GM12872 (cell line): ENCODE measurements around the gene OR4X1.

ENCODE experiments used
- CTCF ChIP-seq: IDR thresholded peaks from 3 replicates; pipeline ENCODE4 v1.5.1; 2011; ENCODE audit warnings: low read depth, mild to moderate bottlenecking, low read length, moderate library complexity; ENCODE audit not compliant: insufficient read depth

OR4X1 gene

DNA sequence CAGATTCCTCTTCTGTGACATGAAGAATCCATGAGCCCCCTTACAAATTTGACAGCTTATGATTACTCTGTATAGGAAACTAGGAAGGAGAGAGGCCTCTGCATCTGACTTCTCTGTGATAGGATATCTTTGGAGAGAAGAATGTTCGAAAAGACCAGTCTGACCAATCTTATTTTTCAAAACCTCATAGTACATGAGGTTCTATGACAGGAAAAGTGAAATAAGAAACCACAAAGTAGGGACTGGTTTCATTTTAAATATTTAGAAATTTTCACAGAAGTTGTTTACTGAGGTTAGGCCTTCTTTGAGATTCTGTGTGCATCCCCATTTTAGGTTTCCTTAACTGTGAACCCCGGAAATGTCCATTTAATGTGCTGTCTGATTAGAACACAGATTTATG, 2.1 kb upstream of the OR4X1 start:
- TF ChIP-seq CTCF = no peak

GRCh38 chr11:48270621-48271020, 7.0 kb downstream of the OR4X1 start:
- no peak for TF ChIP-seq CTCF

DNA sequence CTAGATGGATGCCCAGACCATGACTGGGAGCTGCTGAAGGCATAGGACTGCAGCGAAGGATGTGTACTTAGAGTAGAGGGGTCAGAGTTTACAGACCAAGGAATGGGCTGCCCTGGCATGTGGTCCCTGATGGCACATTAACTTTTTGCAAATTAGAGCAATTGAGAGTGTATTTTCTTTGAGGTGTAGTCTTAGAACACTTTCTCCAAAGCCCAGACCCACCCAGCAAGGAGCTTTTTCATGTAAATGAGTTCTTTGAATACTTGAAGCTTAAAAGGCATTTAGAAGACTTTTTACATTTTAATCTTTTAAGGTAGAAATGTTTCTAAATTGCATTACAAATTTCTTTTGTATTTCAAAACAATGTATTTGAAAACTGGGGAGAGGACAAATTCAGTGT, 8.9 kb downstream of the OR4X1 start:
- no peak for TF ChIP-seq CTCF

GRCh38 chr11:48305923-48306322, 42.3 kb downstream of the OR4X1 start, which contains the start of gene OR4S1:
OR4S1 (plus strand) TSS chr11:48306223; CDS start chr11:48306223, 0 bp downstream.
- no peak for TF ChIP-seq CTCF

DNA sequence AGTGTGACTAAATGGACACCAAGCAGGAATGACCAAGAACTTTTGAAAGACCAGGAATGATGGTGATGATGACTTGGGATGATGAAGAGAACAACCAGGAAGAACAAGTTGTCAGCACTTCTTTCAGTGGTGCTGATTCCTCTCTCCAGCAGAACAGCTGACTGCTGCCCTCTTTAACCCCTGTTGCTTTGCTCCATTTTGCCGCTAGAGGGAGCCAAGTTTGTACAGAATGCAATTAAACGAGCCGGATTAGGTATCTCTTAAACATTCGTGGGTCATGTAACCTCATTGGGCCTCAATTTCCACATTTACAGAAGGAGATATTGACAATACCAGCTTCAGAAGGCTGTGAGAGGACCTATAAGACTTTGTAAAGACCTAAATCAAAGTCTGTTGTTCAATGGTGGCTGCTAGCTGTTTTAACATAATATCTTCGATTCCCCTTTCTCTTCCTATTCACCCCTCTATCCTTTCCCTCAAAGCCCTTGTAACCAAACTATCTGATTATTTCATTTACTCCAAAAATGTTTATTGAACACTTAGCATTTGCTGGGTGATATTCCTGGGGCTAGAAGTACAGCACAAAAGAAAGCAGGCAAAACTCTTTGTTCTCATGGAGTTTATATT, 44.2 kb downstream of the OR4X1 start:
- TF ChIP-seq CTCF = peak; percentile 93
